GM23338 (cell line): ENCODE data around the gene ZACN.

Experiments used
- CREB1 ChIP-seq: fragments of 250-450 bp; sonication (Bioruptor Pico); IDR thresholded peaks from 2 replicates; pipeline ENCODE4 v1.5.0; 2020; ENCODE audit warnings: low read depth, mild to moderate bottlenecking, moderate library complexity
- CTCF ChIP-seq, 2 experiments: fragments of 200-600 bp in 1 of 2; sonication (generic) in 1 of 2; conservative IDR thresholded peaks; 2 replicates each; pipeline versions ENCODE4 v1.5.1 to v1.6.1; 2016 to 2017; ENCODE audit warnings: antibody characterized with exemption in 2 of 2, low read depth in 2 of 2, mild to moderate bottlenecking in 2 of 2, moderate library complexity in 1 of 2
- EZH2 ChIP-seq: fragments of 200-600 bp; sonication (generic); IDR thresholded peaks from one replicate; pipeline ENCODE4 v1.8.0; 2017; ENCODE audit warnings: antibody characterized with exemption, mild to moderate bottlenecking, low read depth; ENCODE audit not compliant: unreplicated experiment
- POLR2AphosphoS5 ChIP-seq: IDR thresholded peaks from 2 replicates; pipeline ENCODE4 v1.6.1; 2016; ENCODE audit warnings: antibody characterized with exemption, low read depth
- REST ChIP-seq: IDR thresholded peaks from one replicate; pipeline ENCODE4 v1.6.1; 2018; ENCODE audit warnings: antibody characterized with exemption; ENCODE audit not compliant: unreplicated experiment

GRCh38 chr17:76122431-76123190 lies 43.6 kb downstream of the ZACN start:
- no peak for TF ChIP-seq POLR2AphosphoS5
- no peak for TF ChIP-seq CTCF (conservative IDR thresholded peaks at IDR 0.05; ENCODE audit: low read depth in 2 of 2)
- TF ChIP-seq EZH2, result no peak
- TF ChIP-seq CREB1 (CRISPR knock-in tag), result no peak
- no peak for TF ChIP-seq REST
